Inflammatory macrophage treated with lipopolysaccharide for 1 hour (primary cell): ENCODE measurements around the gene HMCN1.
A peak's percentile ranks its signal among the peaks of the same experiment; 100 is the strongest.

ENCODE experiments used
- DNase-seq, 2 donors: peaks; one replicate each; pipeline ENCODE4 v3.0.0-alpha.2; 2020 to 2022

HMCN1 gene

GRCh38 chr1:185733818-185734735 is at the start of gene HMCN1:
Gene HMCN1 (plus strand): TSS chr1:185734391. CDS start chr1:185734780, 389 bp downstream.
- peak in 1 of 2 donors; percentile 24 for DNase-seq

- DNase-seq, result no peak
Observed at GRCh38 chr1:185686821-185687778, 47.1 kb upstream of the HMCN1 start.

GRCh38 chr1:185690527-185690926 is 43.7 kb upstream of the HMCN1 start:
- no peak for DNase-seq

- no peak for DNase-seq
Observed at GRCh38 chr1:185693654-185694053, 40.5 kb upstream of the HMCN1 start.

GRCh38 chr1:185694081-185694480 is 40.1 kb upstream of the HMCN1 start:
- peak; percentile 66 to 67 for DNase-seq

- DNase-seq, result no peak
Observed at GRCh38 chr1:185695299-185695698, 38.9 kb upstream of the HMCN1 start.

- DNase-seq, result no peak
Observed at GRCh38 chr1:185696422-185697150, 37.6 kb upstream of the HMCN1 start.

- no peak for DNase-seq
Observed at GRCh38 chr1:185699874-185700273, 34.3 kb upstream of the HMCN1 start.

- no peak for DNase-seq
Observed at GRCh38 chr1:185701650-185702049, 32.5 kb upstream of the HMCN1 start.

GRCh38 chr1:185704181-185704580 is 30.0 kb upstream of the HMCN1 start:
- DNase-seq, result no peak

- no peak for DNase-seq
Observed at GRCh38 chr1:185716095-185716494, 18.1 kb upstream of the HMCN1 start.

- no peak for DNase-seq
Observed at GRCh38 chr1:185719021-185719420, 15.2 kb upstream of the HMCN1 start.

- peak in 1 of 2 donors; percentile 65 for DNase-seq
Observed at GRCh38 chr1:185720633-185721272, 13.4 kb upstream of the HMCN1 start.

- no peak for DNase-seq
Observed at GRCh38 chr1:185721553-185721952, 12.6 kb upstream of the HMCN1 start.

- no peak for DNase-seq
Observed at GRCh38 chr1:185722098-185722497, 12.1 kb upstream of the HMCN1 start.

GRCh38 chr1:185727726-185728125 is 6.5 kb upstream of the HMCN1 start:
- no peak for DNase-seq

- no peak for DNase-seq
Observed at GRCh38 chr1:185731446-185731845, 2.7 kb upstream of the HMCN1 start.

GRCh38 chr1:185732951-185733350 is 1.2 kb upstream of the HMCN1 start:
- DNase-seq, result no peak

GRCh38 chr1:185734929-185735700 is 924 bp downstream of the HMCN1 start:
- DNase-seq, result no peak

GRCh38 chr1:185735701-185736064 is 1.5 kb downstream of the HMCN1 start:
- peak; percentile 29 to 36 for DNase-seq

GRCh38 chr1:185739967-185740366 is 5.8 kb downstream of the HMCN1 start:
- DNase-seq, result no peak
